GM12865 (cell line): Measurements from ENCODE around the gene NCBP3.
"Not testable (repeated sequence)": the region's sequence is repeated elsewhere in the genome, so short reads cannot be mapped to it uniquely, and the experiment has no call there.

Source experiments
- DNase-seq: peaks from one replicate; pipeline ENCODE4 v3.0.0; 2010; ENCODE audit warnings: low read depth
- H3K4me3 ChIP-seq: 2 replicates; pipeline ENCODE4 v1.5.1; 2011; ENCODE audit warnings: mild to moderate bottlenecking, low read depth, low read length, control low read depth
- TF ChIP-seq, protein P1 (sequence below): IDR thresholded peaks from 2 replicates; pipeline ENCODE4 v1.5.1; 2011; ENCODE audit warnings: low read length, control low read depth, low read depth, inconsistent platforms; ENCODE audit not compliant: insufficient read depth; ENCODE audit errors: missing control alignments

The NCBP3 gene

DNA sequence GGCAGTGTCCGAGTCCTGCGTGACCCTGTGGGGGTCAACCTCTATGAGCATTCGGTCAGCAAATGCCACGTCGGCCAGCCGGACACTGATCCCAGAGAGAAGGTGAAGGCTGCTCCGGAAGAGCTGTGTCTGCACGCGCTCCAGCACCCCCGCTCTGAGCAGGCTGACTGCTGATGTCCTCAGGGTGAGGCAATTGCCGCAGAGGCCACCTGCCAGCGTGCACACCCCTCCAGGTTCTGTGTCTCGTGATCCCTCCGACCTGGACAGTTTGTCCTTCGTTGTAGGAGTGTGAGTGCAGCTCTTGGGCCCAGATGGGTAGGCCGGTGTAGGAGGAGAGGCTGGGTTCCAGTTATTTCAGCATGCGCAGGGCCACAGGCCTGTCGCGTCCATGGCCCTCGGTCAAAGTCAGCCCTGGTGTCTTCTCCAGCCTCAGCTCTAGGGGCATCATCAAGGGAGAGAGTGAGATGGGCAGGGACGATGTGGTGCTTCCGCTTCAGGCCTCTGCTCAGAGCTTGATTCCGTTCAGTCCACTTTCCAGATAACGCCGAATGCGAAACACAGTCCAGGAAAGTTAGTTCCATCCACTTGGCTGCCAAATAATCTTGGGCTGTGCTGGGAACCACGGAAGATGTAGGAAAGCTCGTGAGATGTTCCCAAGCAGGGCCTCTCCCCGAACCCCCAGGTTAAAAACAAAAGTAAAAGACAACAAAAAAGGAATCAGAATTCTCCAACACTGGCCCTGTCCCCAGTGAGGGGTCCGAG is 15.1 kb upstream of the NCBP3 start:
- DNase-seq = no peak
- H3K4me3 ChIP-seq = no peak overlapping the region
- TF ChIP-seq, protein P1, sequence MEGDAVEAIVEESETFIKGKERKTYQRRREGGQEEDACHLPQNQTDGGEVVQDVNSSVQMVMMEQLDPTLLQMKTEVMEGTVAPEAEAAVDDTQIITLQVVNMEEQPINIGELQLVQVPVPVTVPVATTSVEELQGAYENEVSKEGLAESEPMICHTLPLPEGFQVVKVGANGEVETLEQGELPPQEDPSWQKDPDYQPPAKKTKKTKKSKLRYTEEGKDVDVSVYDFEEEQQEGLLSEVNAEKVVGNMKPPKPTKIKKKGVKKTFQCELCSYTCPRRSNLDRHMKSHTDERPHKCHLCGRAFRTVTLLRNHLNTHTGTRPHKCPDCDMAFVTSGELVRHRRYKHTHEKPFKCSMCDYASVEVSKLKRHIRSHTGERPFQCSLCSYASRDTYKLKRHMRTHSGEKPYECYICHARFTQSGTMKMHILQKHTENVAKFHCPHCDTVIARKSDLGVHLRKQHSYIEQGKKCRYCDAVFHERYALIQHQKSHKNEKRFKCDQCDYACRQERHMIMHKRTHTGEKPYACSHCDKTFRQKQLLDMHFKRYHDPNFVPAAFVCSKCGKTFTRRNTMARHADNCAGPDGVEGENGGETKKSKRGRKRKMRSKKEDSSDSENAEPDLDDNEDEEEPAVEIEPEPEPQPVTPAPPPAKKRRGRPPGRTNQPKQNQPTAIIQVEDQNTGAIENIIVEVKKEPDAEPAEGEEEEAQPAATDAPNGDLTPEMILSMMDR = no peak

DNA sequence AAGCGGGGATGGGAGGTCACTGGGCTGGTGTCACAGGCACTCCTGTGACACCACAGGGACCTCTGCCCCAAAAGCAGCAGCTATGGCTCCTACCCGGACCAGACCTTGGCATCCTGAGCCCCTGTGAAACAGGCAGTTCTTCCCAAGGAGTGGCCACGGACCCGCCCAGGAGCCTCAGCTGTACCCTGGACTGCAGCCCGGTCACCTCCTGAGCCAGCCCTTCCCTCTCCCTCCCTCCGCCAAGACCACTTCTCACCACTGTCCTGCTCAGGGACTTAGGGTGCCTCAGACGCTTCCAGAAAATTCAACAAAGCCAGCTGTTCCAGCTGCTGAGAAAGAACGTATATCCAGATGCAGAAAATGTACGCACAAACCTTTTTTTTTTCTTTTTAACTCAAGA is 13.9 kb upstream of the NCBP3 start:
- TF ChIP-seq, protein P1 = no peak
- no peak for DNase-seq
- H3K4me3 ChIP-seq = no peak overlapping the region

- H3K4me3 ChIP-seq = no peak overlapping the region
- TF ChIP-seq, protein P1 = no peak
- DNase-seq = no peak
Measured at GRCh38 chr17:3857261-3858105, 11.4 kb upstream of the NCBP3 start.

GRCh38 chr17:3854204-3854603 is 8.2 kb upstream of the NCBP3 start:
- H3K4me3 ChIP-seq, DNase-seq: not testable (repeated sequence)

GRCh38 chr17:3852561-3852960 is 6.5 kb upstream of the NCBP3 start:
- TF ChIP-seq, protein P1 = no peak
- DNase-seq = no peak
- no peak overlapping the region for H3K4me3 ChIP-seq

GRCh38 chr17:3851461-3852100 is 5.5 kb upstream of the NCBP3 start:
- TF ChIP-seq, protein P1 = no peak
- no peak overlapping the region for H3K4me3 ChIP-seq
- DNase-seq = no peak

GRCh38 chr17:3848229-3848835 is 2.3 kb upstream of the NCBP3 start:
- no peak for DNase-seq
- TF ChIP-seq, protein P1 = no peak
- no peak overlapping the region for H3K4me3 ChIP-seq
